K562 (cell line): ENCODE data around the gene APLP1.

Source experiments
- E2F5 ChIP-seq: sonication (generic); formaldehyde crosslinking; IDR thresholded peaks from 2 replicates; pipeline ENCODE4 v1.8.0; 2022; ENCODE audit warnings: mild to moderate bottlenecking, missing genetic modification reagents
- EZH2 ChIP-seq: IDR thresholded peaks from 2 replicates; pipeline ENCODE4 v1.6.1; 2012; ENCODE audit warnings: low read depth, mild to moderate bottlenecking, inconsistent platforms, low read length, borderline replicate concordance
- FOS ChIP-seq: IDR thresholded peaks from 3 replicates; pipeline ENCODE4 v1.6.1; 2011; ENCODE audit not compliant: insufficient read length; ENCODE audit errors: extremely low read depth
- GABPB2 ChIP-seq: fragments of 250-450 bp; sonication (Bioruptor Pico); conservative IDR thresholded peaks from 2 replicates; pipeline ENCODE4 v1.5.1; 2021; ENCODE audit warnings: mild to moderate bottlenecking
- MAX ChIP-seq: sonication (generic); formaldehyde crosslinking; IDR thresholded peaks from 2 replicates; pipeline ENCODE4 v1.9.0; 2022; ENCODE audit warnings: mild to moderate bottlenecking, missing genetic modification reagents
- POLR2A ChIP-seq: fragments of 450-650 bp; conservative IDR thresholded peaks from 2 replicates; pipeline ENCODE4 v1.6.1; 2016
- SRSF9 ChIP-seq: fragments of 200-400 bp; formaldehyde crosslinking; IDR thresholded peaks from 2 replicates; pipeline ENCODE4 v1.6.1; 2017; ENCODE audit warnings: low read depth, low read length, borderline replicate concordance
- ZNF224 ChIP-seq: sonication (generic); formaldehyde crosslinking; IDR thresholded peaks from 2 replicates; pipeline ENCODE4 v1.8.0; 2022; ENCODE audit warnings: mild to moderate bottlenecking, missing genetic modification reagents
- ZNF232 ChIP-seq: sonication (generic); formaldehyde crosslinking; IDR thresholded peaks from 2 replicates; pipeline ENCODE4 v1.8.0; 2022; ENCODE audit warnings: mild to moderate bottlenecking, missing genetic modification reagents
- TF ChIP-seq, protein P1 (sequence below), 3 experiments: IDR thresholded peaks in 2 of 3; conservative IDR thresholded peaks in 1 of 3; 2 replicates each; pipeline ENCODE4 v1.5.1; 2011 to 2012; ENCODE audit warnings: low read length in 3 of 3, mild to moderate bottlenecking in 3 of 3, control low read depth in 2 of 3, improper control_type of control experiment in 1 of 3, inconsistent platforms in 1 of 3, low read depth in 1 of 3, mixed read lengths in 1 of 3, moderate library complexity in 1 of 3; ENCODE audit not compliant: insufficient read depth in 2 of 3

GRCh38 chr19:35928507-35928906 lies 60.1 kb downstream of the APLP1 start:
- TF ChIP-seq GABPB2 (CRISPR knock-in tag), result no peak
- TF ChIP-seq EZH2, result no peak
- TF ChIP-seq, protein P1, sequence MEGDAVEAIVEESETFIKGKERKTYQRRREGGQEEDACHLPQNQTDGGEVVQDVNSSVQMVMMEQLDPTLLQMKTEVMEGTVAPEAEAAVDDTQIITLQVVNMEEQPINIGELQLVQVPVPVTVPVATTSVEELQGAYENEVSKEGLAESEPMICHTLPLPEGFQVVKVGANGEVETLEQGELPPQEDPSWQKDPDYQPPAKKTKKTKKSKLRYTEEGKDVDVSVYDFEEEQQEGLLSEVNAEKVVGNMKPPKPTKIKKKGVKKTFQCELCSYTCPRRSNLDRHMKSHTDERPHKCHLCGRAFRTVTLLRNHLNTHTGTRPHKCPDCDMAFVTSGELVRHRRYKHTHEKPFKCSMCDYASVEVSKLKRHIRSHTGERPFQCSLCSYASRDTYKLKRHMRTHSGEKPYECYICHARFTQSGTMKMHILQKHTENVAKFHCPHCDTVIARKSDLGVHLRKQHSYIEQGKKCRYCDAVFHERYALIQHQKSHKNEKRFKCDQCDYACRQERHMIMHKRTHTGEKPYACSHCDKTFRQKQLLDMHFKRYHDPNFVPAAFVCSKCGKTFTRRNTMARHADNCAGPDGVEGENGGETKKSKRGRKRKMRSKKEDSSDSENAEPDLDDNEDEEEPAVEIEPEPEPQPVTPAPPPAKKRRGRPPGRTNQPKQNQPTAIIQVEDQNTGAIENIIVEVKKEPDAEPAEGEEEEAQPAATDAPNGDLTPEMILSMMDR (IDR thresholded peaks at IDR 0.05 in 2 of 3, conservative IDR thresholded peaks at IDR 0.05 in 1 of 3; ENCODE audit: insufficient read depth in 2 of 3, low read depth in 1 of 3, low read length in 3 of 3), result no peak
- no peak for TF ChIP-seq POLR2A
- no peak for TF ChIP-seq FOS
- TF ChIP-seq SRSF9, result no peak
- TF ChIP-seq MAX (CRISPR knock-in tag), result no peak
- no peak for TF ChIP-seq ZNF232 (CRISPR knock-in tag)
- no peak for TF ChIP-seq ZNF224 (CRISPR knock-in tag)
- TF ChIP-seq E2F5 (CRISPR knock-in tag), result no peak
